GM19452 (cell line): Measurements from ENCODE around the gene FBXL17.

ENCODE experiments used
- ATAC-seq: cut with Tn5 transposase; IDR thresholded peaks from one replicate; pipeline ENCODE4 v1.9.1; 2021; ENCODE audit not compliant: unreplicated experiment

The FBXL17 gene

DNA sequence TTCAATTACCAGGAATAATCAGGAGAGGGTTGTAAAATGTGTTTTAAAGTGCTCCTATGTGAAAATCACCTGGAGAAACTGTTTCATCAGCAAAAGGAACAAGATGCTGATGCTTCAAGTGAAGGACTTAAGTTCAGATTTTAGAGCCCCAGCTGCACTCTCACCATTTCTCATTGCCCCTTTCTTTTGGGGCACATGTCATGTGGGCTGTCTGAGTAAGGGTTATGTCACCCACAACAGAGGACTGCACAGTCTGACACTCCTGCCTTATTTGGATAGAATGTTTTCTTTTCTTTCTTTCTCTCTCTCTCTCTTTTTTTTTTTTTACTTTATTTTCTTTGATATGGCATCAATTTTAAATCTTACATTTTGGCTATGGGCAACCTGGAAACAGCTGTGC, 507.1 kb downstream of the FBXL17 start:
- ATAC-seq = no peak

DNA sequence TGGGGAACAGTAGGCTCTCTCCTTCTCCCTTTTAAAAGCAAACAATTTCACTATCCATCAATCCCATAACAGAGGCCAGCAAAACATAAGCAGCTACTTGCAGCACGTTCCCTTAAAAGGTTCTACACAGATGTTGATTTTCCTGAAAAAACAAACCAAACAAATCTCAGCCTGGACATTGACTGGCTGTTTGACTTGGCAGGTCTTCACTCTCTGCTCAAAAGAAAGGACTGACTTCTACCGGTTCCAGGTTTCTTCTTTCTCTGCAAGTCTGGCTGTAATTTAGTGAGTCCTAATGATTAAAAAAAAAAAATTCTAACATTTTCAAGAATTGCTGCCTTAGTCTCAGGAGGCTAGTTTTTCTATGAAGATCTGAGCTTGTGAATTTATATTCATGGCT, 508.0 kb downstream of the FBXL17 start:
- ATAC-seq = no peak

DNA sequence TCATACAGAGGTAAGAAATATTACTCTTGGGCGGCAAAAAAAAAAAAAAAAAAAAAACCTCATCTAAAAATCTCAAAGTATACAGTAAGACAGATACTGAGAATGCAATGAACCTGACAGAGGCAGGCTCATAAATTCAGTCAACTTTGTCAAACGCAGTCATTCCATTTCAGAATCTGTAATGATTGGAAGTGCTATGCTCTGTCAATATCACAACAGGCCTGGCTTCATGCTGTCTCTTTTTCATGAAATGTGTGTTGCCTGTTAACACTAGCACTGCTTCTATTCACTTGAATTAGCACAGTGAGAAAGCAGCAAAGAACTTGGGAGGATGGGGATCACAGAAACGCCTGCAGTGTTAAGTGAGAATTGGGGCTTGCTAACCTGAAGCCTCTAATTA, 510.9 kb downstream of the FBXL17 start:
- no peak for ATAC-seq

DNA sequence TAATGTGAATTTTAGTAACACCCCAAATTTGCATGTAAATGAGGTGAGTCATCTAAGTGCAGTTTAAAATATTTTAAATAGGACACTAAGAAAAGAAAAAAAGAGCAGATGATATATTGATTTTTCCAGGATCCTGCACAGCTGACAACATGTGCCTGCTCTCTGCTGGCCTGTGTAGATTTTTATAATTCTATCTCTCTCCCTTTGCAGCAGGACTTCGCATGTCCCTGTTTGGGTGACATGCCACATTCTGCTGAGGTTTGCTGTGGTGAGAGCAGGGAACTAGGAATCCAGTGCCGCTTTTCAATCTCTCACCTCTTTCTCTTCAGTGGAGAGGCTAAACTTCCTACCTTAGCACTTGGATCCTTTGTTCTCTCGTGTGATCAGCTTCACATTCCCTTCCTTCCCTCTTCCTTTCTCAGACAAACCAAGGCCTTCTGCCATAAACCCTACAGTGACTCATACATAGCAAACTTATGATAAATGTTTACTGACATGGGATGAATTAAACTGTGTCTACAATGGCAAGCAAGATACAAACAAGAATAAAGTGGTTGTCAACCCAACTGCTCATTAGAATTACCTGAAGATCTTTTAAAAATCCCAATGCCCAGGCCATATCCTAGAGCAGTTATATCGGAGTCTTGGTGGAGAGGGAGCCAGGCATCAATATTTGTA, 512.3 kb downstream of the FBXL17 start:
- no peak for ATAC-seq

DNA sequence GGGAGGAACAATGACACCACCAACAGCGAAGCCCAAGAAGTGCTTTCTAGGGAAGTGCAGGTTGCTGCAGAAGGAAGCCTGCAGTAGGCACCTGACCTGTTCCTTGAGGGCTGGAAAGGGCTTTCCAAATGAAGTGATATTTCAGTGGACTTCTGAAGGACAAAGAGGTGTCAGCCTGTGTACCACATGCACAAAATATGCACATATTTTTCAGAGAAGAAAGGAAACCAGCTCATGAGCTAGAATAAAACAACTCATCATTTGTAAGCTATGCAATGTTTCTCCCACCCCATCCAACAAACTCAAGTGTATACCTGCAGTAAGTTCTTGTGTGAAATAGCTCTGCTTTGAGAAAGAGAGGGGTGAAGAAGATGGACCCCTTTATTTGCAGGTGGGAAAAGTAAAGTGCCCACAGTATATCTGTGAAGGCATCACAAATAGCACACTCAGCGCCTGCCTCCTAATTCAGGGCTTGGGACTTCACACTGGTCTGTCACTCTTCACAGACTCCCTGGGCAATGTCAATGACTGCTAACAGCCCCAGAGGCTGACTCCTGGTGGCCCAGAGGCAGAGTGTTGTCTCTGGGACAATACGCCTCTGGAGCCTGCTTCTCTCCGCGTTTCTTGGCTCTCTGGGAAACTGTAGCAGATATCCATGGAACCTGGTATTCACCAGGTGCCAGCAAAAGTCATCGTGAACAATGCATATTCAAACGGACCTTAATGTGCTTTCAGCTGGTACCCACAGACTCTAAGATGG, 513.1 kb downstream of the FBXL17 start:
- ATAC-seq = no peak

DNA sequence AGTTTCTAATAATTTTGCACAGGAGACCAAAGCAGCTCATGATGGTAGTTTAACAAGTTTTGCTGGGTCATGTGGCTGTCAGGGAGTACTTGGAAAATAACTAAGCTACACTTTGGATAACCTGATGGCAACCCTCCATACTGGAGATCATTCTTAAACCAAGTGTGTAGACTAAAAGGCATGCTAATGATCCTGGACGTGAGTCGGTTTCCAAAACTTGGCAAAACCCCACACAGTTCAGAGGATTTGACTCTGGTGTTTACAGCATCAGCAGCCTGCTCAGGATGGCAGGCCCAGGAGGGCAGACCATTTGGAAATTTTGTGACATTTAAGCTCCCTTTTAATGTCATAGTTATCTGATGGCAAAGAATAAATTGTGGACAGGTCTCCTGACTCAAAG, 514.6 kb downstream of the FBXL17 start:
- no peak for ATAC-seq

DNA sequence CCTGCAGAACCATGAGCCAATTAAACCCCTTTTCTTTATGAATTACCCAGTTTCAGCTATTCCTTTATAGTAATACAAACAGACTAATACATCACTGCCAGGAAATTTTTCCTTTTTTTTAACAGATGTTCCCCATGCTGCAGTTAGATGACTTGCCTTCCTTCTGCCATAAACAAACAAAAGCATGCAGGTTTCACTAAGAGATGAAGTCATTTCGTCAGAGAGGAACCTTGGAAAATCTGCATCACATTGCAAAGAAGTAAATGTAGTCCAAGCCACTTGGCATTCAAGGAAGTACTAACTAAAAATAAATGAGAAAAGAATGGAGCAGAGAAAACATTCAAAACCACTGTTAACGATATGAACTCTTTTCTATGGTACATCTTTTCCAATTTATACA, 517.1 kb downstream of the FBXL17 start:
- ATAC-seq = no peak

DNA sequence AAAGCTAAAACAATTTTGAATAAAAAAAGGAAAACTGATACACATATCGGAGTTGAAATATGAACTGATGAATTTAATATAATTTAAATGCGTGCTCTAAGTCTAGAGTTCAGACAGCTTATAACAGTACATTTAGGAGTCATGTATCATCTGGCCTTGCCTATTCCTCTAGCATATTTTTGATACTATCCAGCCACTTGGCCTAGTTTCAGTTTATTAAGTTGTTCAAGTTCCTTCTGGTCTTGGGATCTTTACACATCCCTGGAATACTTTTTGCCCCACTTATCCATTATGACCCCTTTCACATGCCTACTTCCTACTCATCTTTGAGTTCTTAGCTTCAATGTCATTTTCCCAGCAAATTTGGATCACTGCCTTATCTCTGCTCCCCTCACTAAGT, 518.8 kb downstream of the FBXL17 start:
- ATAC-seq = no peak

DNA sequence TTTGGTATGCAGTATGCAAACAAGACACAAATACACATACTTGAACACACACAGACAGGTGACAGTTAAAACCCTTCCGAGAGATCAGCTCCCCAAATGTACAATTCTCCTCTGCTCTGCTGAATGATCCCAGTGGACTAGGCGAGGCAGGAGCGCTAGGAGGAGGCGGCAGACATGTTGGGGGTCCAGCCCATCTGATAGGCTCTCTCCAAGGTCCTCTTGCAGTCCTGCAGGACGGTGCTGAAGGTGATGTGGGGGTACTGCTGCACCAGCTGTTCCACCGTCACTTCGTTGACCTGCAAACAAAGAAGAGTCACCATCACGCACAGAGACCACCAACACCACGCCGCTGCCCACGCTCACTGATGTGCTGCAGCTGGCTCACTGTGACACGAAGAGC, 520.3 kb downstream of the FBXL17 start:
- no peak for ATAC-seq

DNA sequence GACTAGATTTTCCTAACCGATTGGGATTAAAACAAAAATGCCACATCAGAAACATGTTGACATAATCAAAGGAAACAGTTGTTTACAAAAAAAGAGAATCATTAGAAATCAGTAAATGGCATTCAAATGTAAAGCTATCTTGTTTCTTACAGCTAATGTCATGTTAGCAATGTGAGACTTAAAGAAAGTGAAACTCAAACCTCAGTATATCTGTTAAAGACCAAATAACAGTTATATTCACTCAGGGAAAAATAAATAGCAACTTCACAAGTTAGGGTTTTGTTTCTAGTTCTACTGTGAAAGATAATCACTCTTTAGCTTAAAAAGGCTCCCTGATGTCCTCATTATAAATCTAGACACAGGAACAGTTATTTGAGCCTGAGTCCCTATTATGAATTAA, 521.9 kb downstream of the FBXL17 start:
- no peak for ATAC-seq

DNA sequence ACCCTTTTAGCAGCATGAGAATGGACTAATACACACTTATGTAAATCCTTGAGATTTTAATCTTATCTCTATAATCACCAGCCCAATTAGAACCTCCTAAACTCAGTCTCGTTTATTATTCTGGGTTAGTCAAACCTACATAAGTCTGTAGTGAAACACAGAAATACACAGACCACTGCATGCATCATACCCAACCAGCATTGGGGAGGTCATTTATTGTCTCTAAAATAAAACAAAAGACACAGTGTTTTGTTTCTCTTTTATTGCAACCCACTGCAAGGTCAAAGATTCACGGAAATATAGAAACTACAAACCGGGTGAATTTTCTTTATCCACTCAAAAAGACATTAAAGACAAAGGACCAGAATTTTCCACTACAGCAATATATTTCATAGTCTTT, 523.1 kb downstream of the FBXL17 start:
- ATAC-seq = no peak

DNA sequence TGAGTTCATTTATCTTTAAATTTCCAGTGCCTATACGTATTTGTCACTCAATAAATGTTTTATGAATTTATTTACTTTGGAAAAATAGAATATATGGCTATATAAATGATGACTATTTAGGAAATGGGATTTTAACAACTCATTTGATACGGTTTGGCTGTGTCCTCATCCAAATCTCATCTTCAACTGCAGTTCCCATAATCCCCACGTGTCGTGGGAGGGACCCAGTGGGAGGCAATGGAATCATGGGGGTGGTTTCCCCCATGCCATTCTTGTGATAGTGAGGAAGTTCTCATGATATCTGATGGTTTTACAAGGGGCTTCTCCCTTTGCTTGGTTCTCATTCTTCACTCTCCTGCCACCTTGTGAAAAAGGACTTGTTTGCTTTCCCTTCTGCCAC, 523.6 kb downstream of the FBXL17 start:
- no peak for ATAC-seq

DNA sequence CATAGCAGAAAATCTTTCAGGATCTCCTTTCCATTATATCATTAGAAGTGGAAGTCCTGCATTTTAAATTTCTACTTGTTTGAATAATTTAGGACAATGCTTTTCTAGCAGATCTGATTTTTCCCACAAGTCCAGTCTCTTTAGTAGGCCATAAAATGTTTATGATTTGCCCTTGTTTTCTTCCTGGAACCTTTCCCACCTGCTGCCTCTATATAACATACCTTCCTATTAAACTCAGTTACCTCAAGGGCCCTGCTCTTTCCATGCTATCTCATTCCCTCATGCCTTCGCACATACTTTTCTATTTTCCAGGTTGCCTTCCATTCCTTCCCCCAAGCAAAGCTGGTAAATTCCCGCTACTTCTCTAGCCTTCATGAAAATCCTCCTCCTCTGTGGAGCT, 524.1 kb downstream of the FBXL17 start:
- ATAC-seq = no peak

DNA sequence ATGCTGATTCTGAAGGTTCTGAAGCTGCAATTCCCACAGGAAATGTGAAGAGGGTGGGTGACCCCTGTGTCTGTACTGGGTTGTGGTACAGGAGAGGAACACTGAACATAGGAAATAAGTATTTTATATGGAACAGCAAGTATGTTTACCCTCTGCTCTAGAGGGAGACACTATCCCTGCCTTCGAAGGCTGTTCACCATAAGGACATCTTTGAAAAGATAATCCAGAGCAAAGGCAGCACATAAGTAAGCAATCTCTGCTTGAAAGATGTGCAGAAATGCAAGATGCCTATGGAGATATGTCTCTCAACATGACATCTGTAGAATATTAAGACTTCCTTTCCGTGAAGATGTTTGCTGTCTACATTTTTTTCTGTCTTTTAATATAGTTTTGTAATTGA, 526.7 kb downstream of the FBXL17 start:
- no peak for ATAC-seq

DNA sequence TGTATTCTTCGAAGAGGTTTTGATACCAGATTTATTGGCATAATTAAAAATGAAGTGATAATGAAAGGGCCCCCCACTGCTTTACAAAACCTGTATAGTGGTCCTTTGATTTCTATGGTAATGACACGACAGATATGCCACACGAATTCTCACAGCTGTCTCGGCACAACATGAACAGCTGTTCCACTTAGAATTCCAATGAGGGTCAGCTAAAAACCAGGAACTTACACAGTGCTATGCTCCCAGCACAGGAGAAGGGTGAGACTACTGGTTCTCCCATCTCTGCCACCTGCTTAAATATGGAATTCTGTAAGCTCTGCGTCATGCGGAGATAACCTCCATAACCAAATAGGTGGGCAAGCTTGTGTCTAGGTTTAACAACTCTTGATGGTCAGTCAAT, 528.2 kb downstream of the FBXL17 start:
- no peak for ATAC-seq

DNA sequence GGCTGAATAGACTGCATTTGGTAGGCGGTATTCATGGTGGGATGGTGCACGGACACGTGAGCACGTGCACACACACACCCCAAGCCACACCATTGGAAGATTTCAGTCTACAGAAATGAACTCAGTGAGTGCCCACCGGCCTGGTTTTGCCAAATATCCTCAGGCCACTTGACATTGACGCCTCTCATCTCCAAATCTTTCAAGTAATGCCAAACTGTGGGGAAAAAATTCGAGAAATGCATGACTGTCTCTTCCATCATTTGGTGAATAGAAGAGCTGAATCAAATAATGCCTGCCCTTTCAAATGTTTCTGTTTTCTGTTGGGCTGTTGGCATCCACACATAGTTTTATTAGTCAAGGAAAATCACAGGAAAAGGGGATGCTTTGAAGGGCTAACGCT, 528.9 kb downstream of the FBXL17 start:
- ATAC-seq = no peak

DNA sequence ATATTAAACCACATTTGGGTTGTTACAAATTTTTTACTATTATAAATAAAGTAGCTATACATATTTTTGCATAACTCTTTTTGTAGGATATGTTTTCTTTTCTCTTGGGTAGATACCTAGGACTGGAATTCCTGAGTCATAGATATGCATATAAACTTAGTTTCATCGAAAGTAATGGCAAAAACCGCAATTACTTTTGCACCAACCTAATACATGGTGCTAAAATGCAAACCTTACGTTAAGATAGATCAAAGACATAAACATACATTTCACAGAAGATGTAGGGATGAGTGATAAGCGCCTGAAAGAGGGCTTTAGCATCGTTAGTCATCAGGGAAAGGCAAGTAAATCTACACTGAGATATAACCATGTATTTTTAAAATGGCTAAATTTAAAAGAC, 532.8 kb downstream of the FBXL17 start:
- no peak for ATAC-seq

DNA sequence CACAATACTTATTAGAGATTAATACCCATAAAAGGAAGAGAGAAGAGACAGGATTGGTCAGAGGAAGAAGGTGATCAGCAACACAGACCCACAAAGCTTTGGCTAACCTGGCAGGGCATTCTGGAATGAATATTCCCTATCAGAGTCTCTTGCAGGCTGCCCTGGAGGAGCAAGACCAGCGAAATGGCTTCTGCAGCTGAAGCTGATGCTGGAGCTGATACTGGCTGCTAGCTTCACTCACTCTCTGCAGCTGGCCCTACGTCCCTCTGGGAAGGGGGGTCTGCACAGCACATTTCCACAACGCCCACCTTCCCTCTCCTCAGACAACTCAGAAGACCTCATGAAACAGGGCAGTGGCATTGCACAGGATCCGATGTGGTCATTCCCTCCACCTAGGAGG, 541.3 kb downstream of the FBXL17 start:
- no peak for ATAC-seq

DNA sequence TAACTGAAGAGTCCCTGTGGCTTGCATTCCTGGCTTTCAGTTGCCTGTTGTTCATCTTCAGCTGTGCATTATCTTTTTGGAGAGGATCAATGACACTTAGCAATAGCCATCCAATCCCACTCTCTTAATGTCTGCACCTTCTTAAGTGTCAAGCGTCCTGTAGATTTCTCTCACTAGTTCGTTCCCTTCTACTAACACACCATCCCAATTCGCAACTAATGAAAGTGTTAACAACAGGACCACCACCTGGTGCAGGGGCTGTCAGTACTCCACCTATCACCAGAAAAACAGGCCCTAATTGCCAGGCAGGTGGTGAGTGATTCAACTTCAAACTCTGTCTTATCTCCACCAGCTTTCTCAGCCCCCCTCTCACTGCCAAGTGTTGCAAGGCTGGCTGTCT, 541.7 kb downstream of the FBXL17 start:
- ATAC-seq = no peak

DNA sequence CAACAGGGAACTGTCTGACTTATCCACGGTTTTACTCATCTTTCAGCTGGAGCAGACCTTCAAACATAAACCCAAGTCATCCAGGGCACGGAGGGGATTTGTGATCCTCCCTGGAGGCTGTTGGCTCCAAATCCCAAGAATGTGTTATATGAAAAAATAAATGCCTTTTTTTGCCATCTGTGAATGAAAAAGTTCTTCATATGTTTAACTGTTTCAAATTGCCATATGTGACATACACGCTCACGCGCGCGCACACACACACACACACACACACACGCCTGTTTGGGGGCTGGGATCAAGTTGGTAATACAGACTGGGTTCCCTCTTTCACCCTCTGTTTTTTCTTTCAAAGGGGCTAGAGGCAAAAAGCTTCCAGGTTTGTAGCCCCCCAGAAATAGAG, 546.8 kb downstream of the FBXL17 start:
- ATAC-seq = no peak

DNA sequence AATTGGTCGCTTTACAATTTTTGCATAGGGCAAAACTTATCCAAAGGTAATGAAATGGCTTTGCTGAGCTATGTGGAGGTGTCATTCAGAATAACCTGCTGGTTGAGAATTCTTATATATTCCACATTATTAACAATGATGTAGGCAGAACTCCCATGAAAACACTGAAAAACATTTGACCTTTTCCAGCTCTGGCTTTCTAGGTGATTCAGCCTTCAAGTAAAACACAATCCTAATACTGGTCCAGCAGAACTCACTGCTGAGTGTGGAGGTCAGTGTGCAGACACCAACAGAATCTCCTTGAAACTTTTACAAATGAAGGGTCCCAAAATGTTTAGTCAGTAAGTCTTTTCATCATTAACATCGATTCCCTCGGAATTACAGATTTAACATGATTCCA, 549.2 kb downstream of the FBXL17 start:
- no peak for ATAC-seq

DNA sequence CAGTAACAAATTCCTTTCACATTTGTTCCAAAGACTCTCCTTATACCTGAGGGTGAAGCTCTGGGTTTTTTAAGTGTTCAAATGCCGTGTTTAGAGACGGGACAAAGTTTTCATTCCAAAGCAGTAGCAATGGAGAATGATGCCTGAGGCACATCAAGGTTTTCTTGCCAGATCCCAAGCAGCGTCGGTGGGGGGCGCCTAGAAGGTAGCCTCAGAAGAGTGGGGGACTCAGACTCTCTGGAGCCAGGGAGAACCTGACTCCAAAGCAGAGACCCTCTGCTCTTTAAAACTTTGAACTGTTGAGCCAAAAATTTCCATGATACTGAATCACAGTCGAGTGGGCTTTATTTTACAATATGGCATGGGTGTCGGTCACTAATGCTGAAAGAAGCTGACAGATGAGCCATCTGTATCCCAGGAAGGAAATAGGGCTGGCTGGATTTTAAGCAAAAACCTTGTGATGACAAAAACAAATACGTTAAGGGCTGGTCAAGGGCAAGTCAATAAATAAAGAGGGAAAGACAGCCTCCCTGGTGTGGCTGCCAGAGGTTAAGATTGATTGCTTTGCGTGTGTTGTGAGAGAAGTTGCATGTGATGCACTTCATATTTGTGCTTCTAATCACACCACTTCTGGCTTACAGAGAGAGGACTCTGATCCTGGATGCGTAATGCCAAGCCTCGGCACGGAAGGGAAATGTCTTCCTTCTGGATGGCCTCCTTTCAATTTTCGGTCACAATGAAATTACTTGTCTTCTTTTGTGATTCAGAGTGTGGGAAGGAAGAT, 550.1 kb downstream of the FBXL17 start:
- ATAC-seq = no peak
